K562 (cell line): Measurements from ENCODE around the gene ANKRD45. TPM values are rescaled to one million over a fixed set of nuclear protein-coding genes. Genes with fewer than 3 reads are reported as not detected.
A peak's percentile ranks its signal among the peaks of the same experiment; 100 is the strongest.
"Not testable (repeated sequence)": the region's sequence is repeated elsewhere in the genome, so short reads cannot be mapped to it uniquely, and the experiment has no call there.

Experiments used
- ATAC-seq: fragments of 200-7000 bp; cut with Tn5 transposase; 3 replicates; pipeline ENCODE4 v1.9.1; 2020; ENCODE audit warnings: moderate library complexity
- BruUV-seq: library from RNA; stranded (reverse); fragments of 400-500 nt; replicated peaks from 2 replicates; lab custom pipeline; 2021; lab: Mats Ljungman, UMichigan
- CTCF ChIA-PET: fragments of 300-600 bp; formaldehyde crosslinking; extraction: SDS; loops from one replicate; lab custom pipeline; 2021; ENCODE audit warnings: low intra/inter-chr PET ratio; lab: Yijun Ruan, JAX
- POLR2A ChIA-PET: fragments of 300-600, 350-650 bp; sonication (Branson Sonifier 250); formaldehyde crosslinking; extraction: SDS; loops from one replicate; lab custom pipeline; 2021; ENCODE audit warnings: antibody characterized with exemption, inconsistent platforms; lab: Yijun Ruan, JAX
- DNase-seq, 4 experiments: peaks; one replicate each; pipeline versions ENCODE4 v3.0.0 to v3.0.0-alpha.2; 2011 to 2018; ENCODE audit warnings: low spot score in 3 of 4, mixed read lengths in 3 of 4; ENCODE audit errors: extremely low read depth in 1 of 4
- FAIRE-seq: peaks from 2 replicates; lab custom pipeline; 2011; peaks lifted over from hg19 to GRCh38; lab: Jason Lieb, UNC
- H2AFZ ChIP-seq: 2 replicates; pipeline ENCODE4 v1.6.0; 2011; ENCODE audit warnings: low read depth, low read length, control low read depth, inconsistent platforms
- H3K27ac ChIP-seq: fragments of 200-600 bp; 3 replicates; pipeline ENCODE4 v1.8.0; 2011; ENCODE audit warnings: low read depth, mild to moderate bottlenecking, control low read depth, inconsistent platforms, low read length, moderate library complexity, mixed read lengths; ENCODE audit errors: extremely low read depth
- H3K27me3 ChIP-seq, 2 experiments: fragments of 300-600 bp in 1 of 2; 2 replicates in 1 of 2; 3 replicates in 1 of 2; pipeline versions ENCODE4 v1.6.0 to v1.8.0; 2011; ENCODE audit warnings: inconsistent platforms in 2 of 2, low read length in 2 of 2, mild to moderate bottlenecking in 1 of 2, mixed read lengths in 1 of 2, moderate library complexity in 1 of 2; ENCODE audit not compliant: control insufficient read depth in 2 of 2, insufficient read depth in 2 of 2
- H3K36me3 ChIP-seq: fragments of 300-600 bp; 3 replicates; pipeline ENCODE4 v1.8.0; 2011; ENCODE audit warnings: mild to moderate bottlenecking, low read length, inconsistent platforms; ENCODE audit not compliant: control insufficient read depth, insufficient read depth
- H3K4me1 ChIP-seq, 2 experiments: fragments of 200-600 bp in 1 of 2; replicated peaks in 1 of 2; 2 replicates in 1 of 2; 3 replicates in 1 of 2; pipeline versions ENCODE4 v1.5.1 to v1.8.0; 2011; ENCODE audit warnings: inconsistent platforms in 2 of 2, low read length in 2 of 2, mild to moderate bottlenecking in 1 of 2, mixed read lengths in 1 of 2, moderate library complexity in 1 of 2; ENCODE audit not compliant: control insufficient read depth in 2 of 2, insufficient read depth in 2 of 2
- H3K4me2 ChIP-seq: 2 replicates; pipeline ENCODE4 v1.6.1; 2011; ENCODE audit warnings: low read length, control low read depth, inconsistent platforms, mixed read lengths; ENCODE audit not compliant: insufficient read depth
- H3K4me3 ChIP-seq: fragments of 200-600 bp; sonication (generic), shearing (Covaris generic); 2 replicates; pipeline ENCODE4 v1.5.1; 2016; ENCODE audit warnings: control low read depth, inconsistent platforms
- H3K79me2 ChIP-seq: fragments of 200-600 bp; 3 replicates; pipeline ENCODE4 v1.8.0; 2011; ENCODE audit warnings: low read length, inconsistent platforms; ENCODE audit not compliant: control insufficient read depth, insufficient read depth
- H3K9ac ChIP-seq, 2 experiments: 2 replicates each; pipeline versions ENCODE4 v1.6.0 to v1.6.1; 2011; ENCODE audit warnings: low read depth in 2 of 2, low read length in 2 of 2, control low read depth in 1 of 2, inconsistent platforms in 1 of 2, mild to moderate bottlenecking in 1 of 2, mixed read lengths in 1 of 2; ENCODE audit not compliant: insufficient read depth in 1 of 2
- H3K9me1 ChIP-seq: one replicate; pipeline ENCODE4 v1.6.0; 2011; ENCODE audit warnings: inconsistent platforms, mild to moderate bottlenecking, low read length, moderate library complexity; ENCODE audit not compliant: control insufficient read depth, insufficient read depth
- H3K9me3 ChIP-seq: replicated peaks from 2 replicates; pipeline ENCODE4 v1.5.1; 2011; ENCODE audit warnings: low read depth, low read length, inconsistent platforms; ENCODE audit not compliant: control insufficient read depth, insufficient read depth
- H4K20me1 ChIP-seq: replicated peaks from 2 replicates; pipeline ENCODE4 v1.6.1; 2011; ENCODE audit warnings: low read length, inconsistent platforms, mixed read lengths; ENCODE audit not compliant: control insufficient read depth, insufficient read depth
- CBX1 ChIP-seq: sonication (generic); IDR thresholded peaks from 2 replicates; pipeline ENCODE4 v1.6.1; 2016; ENCODE audit warnings: antibody characterized with exemption, low read depth, mild to moderate bottlenecking
- CBX3 ChIP-seq, 2 experiments: IDR thresholded peaks; 1 replicate in 1 of 2; 2 replicates in 1 of 2; pipeline ENCODE4 v1.6.1; 2012; ENCODE audit warnings: inconsistent platforms in 2 of 2, low read length in 2 of 2, borderline replicate concordance in 1 of 2, control low read depth in 1 of 2
- TRIM24 ChIP-seq, 2 experiments: fragments of 450-650 bp; IDR thresholded peaks; 2 replicates each; pipeline ENCODE4 v1.6.1; 2016
- ZNF280A ChIP-seq: fragments of 450-650 bp; IDR thresholded peaks from 2 replicates; pipeline ENCODE4 v1.6.1; 2018; ENCODE audit warnings: mild to moderate bottlenecking, low read depth; ENCODE audit not compliant: partially characterized antibody
- ZNF561 ChIP-seq: fragments of 450-650 bp; formaldehyde crosslinking; conservative IDR thresholded peaks from 2 replicates; pipeline ENCODE4 v1.4.0; 2020; ENCODE audit warnings: mild to moderate bottlenecking, moderate library complexity
- WGBS: fragments of 100-300 bp; shearing (Covaris generic); methylation state at CpG from one replicate; pipeline ENCODE4 v1.1.6; 2016; ENCODE audit warnings: low coverage, mixed read lengths; ENCODE audit not compliant: insufficient coverage; ENCODE audit errors: missing lambda C conversion rate; 5-methylcytosine and 5-hydroxymethylcytosine counted together
- in situ Hi-C: fragments of 300-500 bp; cut with MboI; formaldehyde crosslinking; loops from 4 replicates; pipeline ENCODE4 v1.15.0; 2018; ENCODE audit warnings: inconsistent platforms, mixed read lengths
- intact Hi-C: fragments of 100-400 bp; cut with micrococcal nuclease; formaldehyde crosslinking; loops from 2 replicates; pipeline ENCODE4 v1.14.2; 2022
- polyA plus RNA-seq, 8 experiments: library from polyadenylated mRNA; depleted of rRNA in 4 of 8; stranded (reverse) in 5 of 8; unstranded in 3 of 8; fragments of >200 nt; fragmentation: Nextera tagmentation in 2 of 8; fragmentation: Illumina TruSeq in 1 of 8; extraction: Ambion mirVana in 2 of 8; extraction: Trizol in 1 of 8; gene quantifications; 2 replicates each; pipeline versions ENCODE4 v1.2.1 to v1.2.3, GENCODE V29; 2011 to 2014; ENCODE audit warnings: inconsistent platforms in 1 of 8, missing spikeins in 1 of 8
- total RNA-seq, 7 experiments: library from RNA; depleted of rRNA in 6 of 7; stranded (reverse); fragments of >200 nt in 6 of 7; fragmentation: Illumina TruSeq in 2 of 7; extraction: Trizol in 2 of 7; gene quantifications; 2 replicates each; pipeline versions ENCODE4 v1.2.1 to v1.2.3, GENCODE V29; 2011 to 2021; ENCODE audit warnings: low replicate concordance in 1 of 7

Gene ANKRD45
- total and polyA plus RNA-seq, 9 of the 15 experiments (the other 6 are each of a cell fraction or from before 2014, with no cell fraction given), result 0.10 to 0.30 (median 0.11) TPM; not detected in 2

- H3K9ac ChIP-seq, H3K79me2 ChIP-seq, intact Hi-C loops, in situ Hi-C loops, ATAC-seq, H3K27ac ChIP-seq, H3K9me1 ChIP-seq, H3K4me1 ChIP-seq, H3K36me3 ChIP-seq, FAIRE-seq, H3K4me3 ChIP-seq, H3K9me3 ChIP-seq, H4K20me1 ChIP-seq, DNase-seq, BruUV-seq, H3K4me2 ChIP-seq, H3K27me3 ChIP-seq, CTCF ChIA-PET: not testable (repeated sequence)
- TF ChIP-seq CBX1 (peak; percentile 41; the same call in 1 of the 2 replicates), CBX3 (IDR thresholded peaks at IDR 0.05; ENCODE audit: borderline replicate concordance in 1 of 2, low read length in 2 of 2) (0 out of 3 replicates have a peak, but pooled peaks of 1 of the 2 experiments have one; percentile 27), TRIM24 (IDR thresholded peaks at IDR 0.05) (peak in 1 of 2 experiments; percentile 24; a peak in 1 of 4 replicates), ZNF280A (peak; percentile 53), ZNF561 (peak; percentile 64; the same call in 1 of the 2 replicates)
- POLR2A ChIA-PET, result interaction anchor here (1.0 kb wide), 1 partner anchor 10 kb away, joined by 3 read pairs; no protein-coding TSS in a partner anchor
- H2AFZ ChIP-seq, result peak overlapping the region; percentile 27; the same call in 1 of the 2 replicates
- WGBS, result 36% methylated on average over 6 of the region's 6 CpGs
Measured at GRCh38 chr1:173637236-173638042, 32.2 kb downstream of the ANKRD45 start.
